ENCODE measurements around the gene PRRX2.

The PRRX2 gene

GRCh38 chr9:129674229-129674628, 8.8 kb downstream of the PRRX2 start:
- Mint-ChIP-seq H3K27me3 (ENCODE audit: low read depth) (peaks cover 71% of the 10 kb centered on the region), H3K4me1 (peaks cover 37% of the 10 kb centered on the region), H3K27ac (peak overlapping the region in 1 of 3 experiments; percentile 65), H3K36me3 (ENCODE audit: low read depth) (no peaks in the 10 kb centered on the region), H3K4me3 (peak overlapping the region; percentile 4 to 56 (median 5)), H3K9me3 (no peaks in the 10 kb centered on the region)
- TF ChIP-seq CTCF (IDR thresholded peaks at IDR 0.05; ENCODE audit: unreplicated experiment in 3 of 3), result no peak

GRCh38 chr9:129675620-129676019, 10.2 kb downstream of the PRRX2 start:
- Mint-ChIP-seq H3K27me3 (ENCODE audit: low read depth) (peaks cover 66% of the 10 kb centered on the region), H3K36me3 (ENCODE audit: low read depth) (no peaks in the 10 kb centered on the region), H3K4me3 (peak overlapping the region in 1 of 3 experiments; percentile 40), H3K4me1 (peaks cover 37% of the 10 kb centered on the region), H3K27ac (no peak overlapping the region), H3K9me3 (no peaks in the 10 kb centered on the region)
- no peak for TF ChIP-seq CTCF (IDR thresholded peaks at IDR 0.05; ENCODE audit: unreplicated experiment in 3 of 3)

- no peak overlapping the region for H3K4me3 Mint-ChIP-seq
- H3K36me3 Mint-ChIP-seq (ENCODE audit: low read depth), result no peaks in the 10 kb centered on the region
- H3K27me3 Mint-ChIP-seq (ENCODE audit: low read depth), result peaks cover 67% of the 10 kb centered on the region
- no peaks in the 10 kb centered on the region for H3K9me3 Mint-ChIP-seq
- peaks cover 37% of the 10 kb centered on the region for H3K4me1 Mint-ChIP-seq
- no peak overlapping the region for H3K27ac Mint-ChIP-seq
- TF ChIP-seq CTCF (IDR thresholded peaks at IDR 0.05; ENCODE audit: unreplicated experiment in 3 of 3), result no peak
Observed at GRCh38 chr9:129676287-129676686, 10.8 kb downstream of the PRRX2 start.

- H3K27me3 Mint-ChIP-seq (ENCODE audit: low read depth), result peaks cover 60% of the 10 kb centered on the region
- H3K4me3 Mint-ChIP-seq, result peak overlapping the region in 1 of 3 experiments; percentile 29
- peaks cover 37% of the 10 kb centered on the region for H3K4me1 Mint-ChIP-seq
- no peaks in the 10 kb centered on the region for H3K36me3 Mint-ChIP-seq (ENCODE audit: low read depth)
- no peak for TF ChIP-seq CTCF (IDR thresholded peaks at IDR 0.05; ENCODE audit: unreplicated experiment in 3 of 3)
- no peak overlapping the region for H3K27ac Mint-ChIP-seq
- H3K9me3 Mint-ChIP-seq, result no peaks in the 10 kb centered on the region
Observed at GRCh38 chr9:129676975-129677374, 11.5 kb downstream of the PRRX2 start.

GRCh38 chr9:129677456-129677855, 12.0 kb downstream of the PRRX2 start:
- no peak for TF ChIP-seq CTCF (IDR thresholded peaks at IDR 0.05; ENCODE audit: unreplicated experiment in 3 of 3)
- Mint-ChIP-seq H3K4me1 (peaks cover 37% of the 10 kb centered on the region), H3K36me3 (ENCODE audit: low read depth) (no peaks in the 10 kb centered on the region), H3K27ac (peak overlapping the region; percentile 22 to 79 (median 37)), H3K9me3 (no peaks in the 10 kb centered on the region), H3K4me3 (peak overlapping the region in 2 of 3 experiments; percentile 49 to 72), H3K27me3 (ENCODE audit: low read depth) (peaks cover 63% of the 10 kb centered on the region)

GRCh38 chr9:129678844-129679243, 13.4 kb downstream of the PRRX2 start:
- TF ChIP-seq CTCF (IDR thresholded peaks at IDR 0.05; ENCODE audit: unreplicated experiment in 3 of 3), result no peak
- H3K9me3 Mint-ChIP-seq, result no peaks in the 10 kb centered on the region
- peak overlapping the region in 1 of 3 experiments; percentile 37 for H3K27ac Mint-ChIP-seq
- no peaks in the 10 kb centered on the region for H3K36me3 Mint-ChIP-seq (ENCODE audit: low read depth)
- peaks cover 33% of the 10 kb centered on the region for H3K4me1 Mint-ChIP-seq
- H3K27me3 Mint-ChIP-seq (ENCODE audit: low read depth), result peaks cover 60% of the 10 kb centered on the region
- no peak overlapping the region for H3K4me3 Mint-ChIP-seq
